Parathyroid adenoma (tissue), 2 donors: ENCODE results near the gene MMP24OS.

Experiments used
- H2AFZ ChIP-seq: fragments of 300-600 bp; sonication (generic); one replicate; pipeline ENCODE4 v1.7.0; 2017; ENCODE audit warnings: antibody characterized with exemption, mild to moderate bottlenecking
- H3K27ac ChIP-seq: fragments of 300-600 bp; sonication (generic); one replicate; pipeline ENCODE4 v1.7.0; 2017
- H3K27me3 ChIP-seq: fragments of 300-600 bp; sonication (generic); one replicate; pipeline ENCODE4 v1.7.0; 2017; ENCODE audit warnings: low read length; ENCODE audit not compliant: control insufficient read depth, insufficient read depth
- H3K36me3 ChIP-seq: fragments of 300-600 bp; sonication (generic); one replicate; pipeline ENCODE4 v1.7.0; 2017; ENCODE audit warnings: low read length; ENCODE audit not compliant: control insufficient read depth, insufficient read depth
- H3K4me1 ChIP-seq: fragments of 300-600 bp; sonication (generic); one replicate; pipeline ENCODE4 v1.7.0; 2017; ENCODE audit warnings: control low read depth
- H3K4me2 ChIP-seq: fragments of 300-600 bp; sonication (generic); one replicate; pipeline ENCODE4 v1.7.0; 2017; ENCODE audit warnings: low read length
- H3K4me3 ChIP-seq: fragments of 300-600 bp; sonication (generic); one replicate; pipeline ENCODE4 v1.7.0; 2017; ENCODE audit warnings: low read depth, low read length
- H3K79me2 ChIP-seq: fragments of 300-600 bp; sonication (generic); one replicate; pipeline ENCODE4 v1.7.0; 2017; ENCODE audit warnings: control low read depth
- H3K9ac ChIP-seq: fragments of 300-600 bp; sonication (generic); one replicate; pipeline ENCODE4 v1.7.0; 2017; ENCODE audit warnings: mild to moderate bottlenecking
- H3K9me3 ChIP-seq: fragments of 300-600 bp; sonication (generic); one replicate; pipeline ENCODE4 v1.7.0; 2017; ENCODE audit warnings: low read length; ENCODE audit not compliant: control insufficient read depth
- TF ChIP-seq, protein P1 (sequence below): fragments of 300-600 bp; sonication (generic); IDR thresholded peaks from one replicate; pipeline ENCODE4 v1.7.0; 2017; ENCODE audit warnings: antibody characterized with exemption, mild to moderate bottlenecking
- donor health status: primary hyperparathyroidism.

MMP24OS gene

DNA sequence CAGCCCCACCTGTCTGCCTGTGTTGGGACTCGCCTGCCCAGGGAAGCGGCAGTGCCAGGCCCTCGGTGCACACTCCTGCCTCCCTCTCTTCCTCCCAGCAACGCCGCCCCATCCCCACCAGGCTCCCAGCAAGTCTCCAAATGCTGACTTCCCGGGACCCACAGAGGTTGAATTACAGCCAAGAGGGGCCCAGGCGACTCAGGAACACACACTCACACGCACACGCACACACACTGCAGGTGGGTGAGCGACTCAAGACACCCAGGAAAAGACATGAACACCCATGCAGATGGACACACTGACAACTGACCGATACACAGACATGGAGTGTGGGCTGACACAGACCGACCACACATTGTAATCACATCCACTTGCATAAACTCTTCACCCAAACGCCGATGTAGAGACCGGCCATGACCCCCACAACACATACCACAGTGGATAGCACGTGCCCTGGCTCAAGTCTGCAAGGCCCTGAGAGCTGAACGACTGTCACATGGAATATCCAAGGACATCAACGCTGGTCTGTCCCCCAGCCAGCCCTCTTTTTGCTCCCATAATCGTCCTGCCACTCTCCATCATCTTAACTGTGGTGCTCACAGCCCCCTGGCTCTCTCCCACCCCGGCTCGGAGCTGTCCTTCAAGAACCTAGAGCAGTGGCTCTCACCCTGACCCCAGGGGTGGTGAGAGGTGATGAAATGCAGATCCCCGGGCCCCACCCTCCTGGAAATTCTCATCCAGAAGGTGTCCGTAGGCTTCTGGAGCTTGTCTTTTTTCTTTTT, 14.8 kb upstream of the MMP24OS start:
- no peaks in the 10 kb centered on the region for H3K9me3 ChIP-seq
- no peaks in the 10 kb centered on the region for H3K79me2 ChIP-seq

DNA sequence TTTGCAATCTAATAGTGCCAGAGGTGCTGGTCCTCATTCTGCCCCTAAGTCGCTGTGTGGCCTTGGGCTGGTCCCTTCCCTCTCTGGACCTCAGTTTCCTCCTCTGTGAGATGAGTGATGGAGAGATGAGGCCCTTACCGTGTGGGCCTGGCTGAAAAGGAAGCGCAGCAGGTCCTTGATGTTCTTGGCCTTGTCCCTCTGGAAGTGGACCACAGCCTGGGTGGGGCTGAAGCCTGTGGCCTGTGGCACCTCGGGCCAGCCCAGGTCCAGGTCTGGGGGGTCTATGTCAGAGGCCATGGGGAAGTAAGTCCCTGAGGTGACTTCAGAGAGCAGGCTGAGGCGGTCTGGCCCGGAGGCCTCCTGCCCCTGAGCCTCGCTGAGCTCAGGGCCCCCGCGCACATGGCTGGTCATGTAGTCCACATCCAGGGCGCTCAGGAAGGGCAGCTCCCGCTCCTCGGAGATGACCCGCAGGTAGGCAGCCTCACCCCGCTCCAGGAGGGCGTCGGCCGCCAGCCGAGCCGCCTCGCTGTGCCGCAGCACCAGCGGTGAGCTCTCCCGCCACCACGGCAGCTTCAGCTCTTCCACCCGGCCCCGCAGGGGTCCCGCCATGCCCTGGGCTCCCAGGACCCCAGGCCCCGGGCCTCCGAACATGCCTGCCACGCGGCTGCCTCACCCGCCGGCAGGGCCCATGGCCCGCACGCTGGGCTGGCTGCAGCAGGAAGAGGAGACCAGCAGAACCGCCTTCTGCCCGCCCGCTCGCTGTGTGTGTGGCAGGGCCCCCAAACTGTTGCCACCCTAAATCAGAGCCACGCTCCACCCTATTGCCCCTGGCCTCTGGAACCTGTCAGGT, 14.0 kb upstream of the MMP24OS start, which contains the start of gene FAM83C:
FAM83C (minus strand) TSS at position 772 of the 850 bp plus-strand sequence; CDS start at position 651, 121 bp downstream.
- Histone ChIP-seq H3K36me3 (no peaks in the 10 kb centered on the region), H3K4me2 (no peak within 1 kb of the TSS), H3K79me2 (no peaks in the 10 kb centered on the region), H2AFZ (no peak within 1 kb of the TSS), H3K9ac (no peak within 1 kb of the TSS), H3K9me3 (no peaks in the 10 kb centered on the region), H3K27me3 (no peaks in the 10 kb centered on the region), H3K4me3 (no peak within 1 kb of the TSS), H3K27ac (no peak within 1 kb of the TSS), H3K4me1 (no peaks in the 10 kb centered on the region)
- TF ChIP-seq, protein P1, sequence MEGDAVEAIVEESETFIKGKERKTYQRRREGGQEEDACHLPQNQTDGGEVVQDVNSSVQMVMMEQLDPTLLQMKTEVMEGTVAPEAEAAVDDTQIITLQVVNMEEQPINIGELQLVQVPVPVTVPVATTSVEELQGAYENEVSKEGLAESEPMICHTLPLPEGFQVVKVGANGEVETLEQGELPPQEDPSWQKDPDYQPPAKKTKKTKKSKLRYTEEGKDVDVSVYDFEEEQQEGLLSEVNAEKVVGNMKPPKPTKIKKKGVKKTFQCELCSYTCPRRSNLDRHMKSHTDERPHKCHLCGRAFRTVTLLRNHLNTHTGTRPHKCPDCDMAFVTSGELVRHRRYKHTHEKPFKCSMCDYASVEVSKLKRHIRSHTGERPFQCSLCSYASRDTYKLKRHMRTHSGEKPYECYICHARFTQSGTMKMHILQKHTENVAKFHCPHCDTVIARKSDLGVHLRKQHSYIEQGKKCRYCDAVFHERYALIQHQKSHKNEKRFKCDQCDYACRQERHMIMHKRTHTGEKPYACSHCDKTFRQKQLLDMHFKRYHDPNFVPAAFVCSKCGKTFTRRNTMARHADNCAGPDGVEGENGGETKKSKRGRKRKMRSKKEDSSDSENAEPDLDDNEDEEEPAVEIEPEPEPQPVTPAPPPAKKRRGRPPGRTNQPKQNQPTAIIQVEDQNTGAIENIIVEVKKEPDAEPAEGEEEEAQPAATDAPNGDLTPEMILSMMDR = no peak

More for the DNA sequence above, 14.8 kb upstream of the MMP24OS start:
- TF ChIP-seq, protein P1 = no peak
- Histone ChIP-seq H3K9ac (no peak overlapping the region), H3K36me3 (no peaks in the 10 kb centered on the region), H3K4me2 (no peak overlapping the region), H2AFZ (no peak overlapping the region), H3K27ac (no peak overlapping the region), H3K4me3 (no peak overlapping the region), H3K27me3 (no peaks in the 10 kb centered on the region), H3K4me1 (no peaks in the 10 kb centered on the region)

DNA sequence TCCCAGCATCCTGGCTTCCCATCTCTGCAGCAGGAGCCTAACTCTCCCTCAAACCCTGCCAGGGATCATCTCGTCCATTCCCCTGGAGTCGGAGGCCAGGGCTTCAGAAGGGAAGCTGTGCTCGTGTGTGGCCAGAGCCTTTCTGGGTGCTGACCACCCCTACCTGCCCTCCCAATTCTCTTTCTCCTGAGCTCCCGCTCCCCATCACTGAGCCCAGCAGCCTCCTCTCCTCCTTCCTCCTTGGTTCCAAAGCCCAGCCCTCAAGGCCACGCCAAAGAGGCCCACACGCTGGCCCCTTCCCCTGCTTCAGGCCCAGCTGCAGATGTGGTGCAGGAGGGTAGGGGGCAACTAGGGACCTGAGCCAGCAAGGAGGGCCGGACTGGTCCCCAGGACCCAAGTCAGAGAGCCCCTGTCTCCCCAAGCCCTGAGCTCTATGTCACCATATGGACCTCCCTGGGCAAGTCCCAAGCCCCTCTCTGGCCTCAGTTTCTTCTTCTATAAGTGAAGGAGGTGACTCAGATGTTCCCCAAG, 13.0 kb upstream of the MMP24OS start:
- TF ChIP-seq, protein P1 = no peak
- H3K4me3 ChIP-seq = no peak overlapping the region
- H3K4me2 ChIP-seq = no peak overlapping the region
- H3K27ac ChIP-seq = no peak overlapping the region
- no peak overlapping the region for H3K9ac ChIP-seq
- no peak overlapping the region for H2AFZ ChIP-seq
- no peaks in the 10 kb centered on the region for H3K27me3 ChIP-seq
- no peaks in the 10 kb centered on the region for H3K9me3 ChIP-seq
- no peaks in the 10 kb centered on the region for H3K4me1 ChIP-seq
- no peaks in the 10 kb centered on the region for H3K79me2 ChIP-seq
- no peaks in the 10 kb centered on the region for H3K36me3 ChIP-seq

DNA sequence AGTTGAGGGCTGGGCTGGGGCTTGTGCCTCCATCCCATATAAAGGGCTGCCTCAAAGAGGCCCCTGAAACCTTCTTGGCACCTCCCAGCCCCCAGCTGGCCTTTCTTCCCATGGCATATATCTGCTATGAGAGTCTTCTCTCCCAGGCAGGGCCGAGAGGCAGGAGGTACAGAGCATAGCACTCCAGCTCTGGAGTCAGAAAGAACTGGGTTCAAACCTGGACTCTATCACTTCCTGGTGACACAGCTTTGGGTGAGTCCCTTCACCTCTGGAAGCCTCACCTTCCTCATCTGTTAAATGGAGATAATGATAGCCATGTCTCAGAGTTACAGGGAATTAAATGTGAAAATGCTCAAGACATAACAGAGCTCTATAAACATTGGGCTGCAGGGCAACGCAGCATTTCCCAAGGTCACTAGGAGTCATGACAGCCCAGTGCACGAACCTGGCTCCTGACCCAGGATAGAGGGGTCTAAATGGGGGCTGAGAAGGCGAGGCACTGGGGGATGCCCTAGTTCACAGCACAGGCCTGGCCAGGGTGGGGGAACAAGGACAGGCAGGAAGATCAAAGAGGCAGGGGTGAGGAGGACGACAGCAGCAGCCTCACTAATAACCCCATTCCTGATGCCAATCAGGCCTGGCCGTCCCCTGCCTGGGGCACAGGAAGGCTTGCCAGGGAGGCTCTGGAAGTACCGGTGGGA, 12.4 kb upstream of the MMP24OS start:
- Histone ChIP-seq H3K9me3 (no peaks in the 10 kb centered on the region), H2AFZ (no peak overlapping the region), H3K9ac (no peak overlapping the region), H3K36me3 (no peaks in the 10 kb centered on the region), H3K4me3 (no peak overlapping the region), H3K4me2 (no peak overlapping the region), H3K27me3 (no peaks in the 10 kb centered on the region), H3K79me2 (no peaks in the 10 kb centered on the region), H3K27ac (no peak overlapping the region), H3K4me1 (no peaks in the 10 kb centered on the region)
- TF ChIP-seq, protein P1 = no peak
